Activated CD4-positive, CD25-positive, alpha-beta regulatory T cell (primary cell): Measurements from ENCODE around the gene SMIM13.

Experiments
- DNase-seq, 4 experiments: peaks; one replicate each; lab custom pipeline; 2025; lab: John Stamatoyannopoulos, UW

The SMIM13 gene

GRCh38 chr6:11155589-11155988, 62.0 kb downstream of the SMIM13 start:
- DNase-seq: no peak

- no peak for DNase-seq
Observed at GRCh38 chr6:11160199-11160598, 66.6 kb downstream of the SMIM13 start.

GRCh38 chr6:11161031-11161956, 67.7 kb downstream of the SMIM13 start:
- no peak for DNase-seq

GRCh38 chr6:11162262-11162661, 68.6 kb downstream of the SMIM13 start:
- DNase-seq: no peak

- DNase-seq: no peak
Observed at GRCh38 chr6:11163932-11164331, 70.3 kb downstream of the SMIM13 start.

GRCh38 chr6:11164717-11165646, 71.3 kb downstream of the SMIM13 start:
- DNase-seq: no peak

GRCh38 chr6:11166948-11167347, 73.3 kb downstream of the SMIM13 start:
- no peak for DNase-seq

GRCh38 chr6:11168091-11168635, 74.5 kb downstream of the SMIM13 start:
- DNase-seq: no peak

- no peak for DNase-seq
Observed at GRCh38 chr6:11171952-11172351, 78.3 kb downstream of the SMIM13 start.

GRCh38 chr6:11172501-11173327, 79.1 kb downstream of the SMIM13 start:
- DNase-seq: peak; percentile 58 to 76 (median 63)

- DNase-seq: no peak
Observed at GRCh38 chr6:11174242-11174611, 80.6 kb downstream of the SMIM13 start.

GRCh38 chr6:11177271-11177670, 83.6 kb downstream of the SMIM13 start:
- DNase-seq: no peak

GRCh38 chr6:11179088-11179418, 85.4 kb downstream of the SMIM13 start:
- no peak for DNase-seq

GRCh38 chr6:11179419-11180202, 86.0 kb downstream of the SMIM13 start:
- no peak for DNase-seq

- DNase-seq: no peak
Observed at GRCh38 chr6:11181478-11182136, 88.0 kb downstream of the SMIM13 start.

- no peak for DNase-seq
Observed at GRCh38 chr6:11183761-11184362, 90.2 kb downstream of the SMIM13 start.

GRCh38 chr6:11185204-11185842, 91.7 kb downstream of the SMIM13 start:
- DNase-seq: no peak

GRCh38 chr6:11187301-11187700, 93.7 kb downstream of the SMIM13 start:
- DNase-seq: no peak
